Occipital lobe (tissue), 2 donors: ENCODE results near the gene ZNF273. TPM values are rescaled to one million over a fixed set of nuclear protein-coding genes. Genes with fewer than 3 reads are reported as not detected.
"Not testable (repeated sequence)": the region's sequence is repeated elsewhere in the genome, so short reads cannot be mapped to it uniquely, and the experiment has no call there.

ENCODE experiments used
- DNase-seq: peaks from one replicate; lab custom pipeline; 2025; lab: John Stamatoyannopoulos, UW
- total RNA-seq: library from RNA; depleted of rRNA; stranded (reverse); fragments of >200 nt; gene quantifications from one replicate; pipeline ENCODE4 v1.2.3, GENCODE V29; 2014

The ZNF273 gene
- total RNA-seq, 1 donor from 2014 or later, result 43.8 TPM

- DNase-seq, result not testable (repeated sequence)
Observed at GRCh38 chr7:64944667-64945502, 41.8 kb downstream of the ZNF273 start.

- DNase-seq, result no peak
Observed at GRCh38 chr7:64945503-64946175, 42.6 kb downstream of the ZNF273 start.

GRCh38 chr7:64946772-64947171 lies 43.7 kb downstream of the ZNF273 start:
- DNase-seq, result no peak

- DNase-seq, result no peak
Observed at GRCh38 chr7:64947252-64948000, 44.4 kb downstream of the ZNF273 start.

- not testable (repeated sequence) for DNase-seq
Observed at GRCh38 chr7:64948774-64949173, 45.7 kb downstream of the ZNF273 start.

- not testable (repeated sequence) for DNase-seq
Observed at GRCh38 chr7:64950673-64951072, 47.6 kb downstream of the ZNF273 start.

GRCh38 chr7:64951250-64951848 lies 48.3 kb downstream of the ZNF273 start:
- DNase-seq, result no peak

GRCh38 chr7:64959072-64959747 lies 56.1 kb downstream of the ZNF273 start:
- no peak for DNase-seq

- DNase-seq, result no peak
Observed at GRCh38 chr7:64965594-64965993, 62.5 kb downstream of the ZNF273 start.

GRCh38 chr7:64978497-64979203 lies 75.6 kb downstream of the ZNF273 start:
- no peak for DNase-seq

Other genes with a start within 250 kb of the ZNF273 start
- gene ZNF107, start 237.1 kb upstream of the ZNF273 start, total RNA-seq, result 15.0 TPM
- gene ZNF138, start 108.8 kb upstream of the ZNF273 start, total RNA-seq, result 65.0 TPM
- gene ZNF117, start 87.8 kb downstream of the ZNF273 start, total RNA-seq, result 58.6 TPM
- gene ERV3-1, start 103.4 kb downstream of the ZNF273 start, total RNA-seq, result 26.7 TPM